Measurements from ENCODE around the gene PPFIBP2. TPM values are rescaled to one million over a fixed set of nuclear protein-coding genes. Genes with fewer than 3 reads are reported as not detected.

The PPFIBP2 gene
- polyA plus RNA-seq, 1 experiment: 20.6 TPM

- H3K4me3 ChIP-seq (ENCODE audit: low read depth, low read length): no peak overlapping the region
- H3K36me3 ChIP-seq (ENCODE audit: control insufficient read depth, insufficient read depth, low read length): no peaks in the 10 kb centered on the region
- ChIA-PET POLR2A (no interaction called here), CTCF (interaction anchor here (1.0 to 1.7 kb wide), 4 partner anchors 10 to 38 kb away, joined by 3 to 7 read pairs (median 4); partner anchors contain the start of gene PPFIBP2)
- no peak for TF ChIP-seq CTCF (IDR thresholded peaks at IDR 0.05; ENCODE audit: insufficient read depth, low read depth, low read length)
- H3K27me3 ChIP-seq (ENCODE audit: control insufficient read depth, insufficient read depth, low read length): peaks cover 1% of the 10 kb centered on the region; the same call in 1 of the 2 replicates
- DNase-seq (ENCODE audit: low read depth): no peak
These were observed 19.6 kb downstream of the PPFIBP2 start for GRCh38 chr11:7533199-7534041.

GRCh38 chr11:7534042-7534378, 20.2 kb downstream of the PPFIBP2 start:
- peaks cover 1% of the 10 kb centered on the region; the same call in 1 of the 2 replicates for H3K27me3 ChIP-seq (ENCODE audit: control insufficient read depth, insufficient read depth, low read length)
- ChIA-PET POLR2A (no interaction called here), CTCF (interaction anchor here (1.0 to 1.7 kb wide), 5 partner anchors 9 to 37 kb away, joined by 3 to 7 read pairs (median 4); partner anchors contain the start of gene PPFIBP2)
- H3K36me3 ChIP-seq (ENCODE audit: control insufficient read depth, insufficient read depth, low read length): no peaks in the 10 kb centered on the region
- no peak for DNase-seq (ENCODE audit: low read depth)
- H3K4me3 ChIP-seq (ENCODE audit: low read depth, low read length): no peak overlapping the region
- TF ChIP-seq CTCF (IDR thresholded peaks at IDR 0.05; ENCODE audit: insufficient read depth, low read depth, low read length): no peak

- POLR2A ChIA-PET: no interaction called here
- TF ChIP-seq CTCF (IDR thresholded peaks at IDR 0.05; ENCODE audit: insufficient read depth, low read depth, low read length): no peak
- CTCF ChIA-PET: no interaction called here
- no peaks in the 10 kb centered on the region for H3K36me3 ChIP-seq (ENCODE audit: control insufficient read depth, insufficient read depth, low read length)
- no peak overlapping the region for H3K4me3 ChIP-seq (ENCODE audit: low read depth, low read length)
- peaks cover 1% of the 10 kb centered on the region; the same call in 1 of the 2 replicates for H3K27me3 ChIP-seq (ENCODE audit: control insufficient read depth, insufficient read depth, low read length)
- DNase-seq (ENCODE audit: low read depth): no peak
These were observed 22.3 kb downstream of the PPFIBP2 start for GRCh38 chr11:7536100-7536499.

- Histone ChIP-seq H3K4me3 (ENCODE audit: low read depth, low read length) (no peak overlapping the region), H3K36me3 (ENCODE audit: control insufficient read depth, insufficient read depth, low read length) (no peaks in the 10 kb centered on the region), H3K27me3 (ENCODE audit: control insufficient read depth, insufficient read depth, low read length) (peaks cover 1% of the 10 kb centered on the region; the same call in 1 of the 2 replicates)
- DNase-seq (ENCODE audit: low read depth): no peak
- POLR2A ChIA-PET: no interaction called here
- CTCF ChIA-PET: interaction anchor here (1.4 kb wide), 1 partner anchor 36 kb away, joined by 3 read pairs; no protein-coding TSS in a partner anchor
- TF ChIP-seq CTCF (IDR thresholded peaks at IDR 0.05; ENCODE audit: insufficient read depth, low read depth, low read length): no peak
These were observed 23.5 kb downstream of the PPFIBP2 start for GRCh38 chr11:7537265-7537664.

- TF ChIP-seq CTCF (IDR thresholded peaks at IDR 0.05; ENCODE audit: insufficient read depth, low read depth, low read length): no peak
- no peak overlapping the region for H3K4me3 ChIP-seq (ENCODE audit: low read depth, low read length)
- POLR2A ChIA-PET: no interaction called here
- no peaks in the 10 kb centered on the region for H3K36me3 ChIP-seq (ENCODE audit: control insufficient read depth, insufficient read depth, low read length)
- CTCF ChIA-PET: interaction anchor here (0.8 to 1.6 kb wide), 5 partner anchors 22 to 138 kb away, joined by 3 to 4 read pairs (median 3); no protein-coding TSS in a partner anchor
- no peak for DNase-seq (ENCODE audit: low read depth)
- H3K27me3 ChIP-seq (ENCODE audit: control insufficient read depth, insufficient read depth, low read length): peaks cover 1% of the 10 kb centered on the region; the same call in 1 of the 2 replicates
These were observed 24.2 kb downstream of the PPFIBP2 start for GRCh38 chr11:7538031-7538430.
